HepG2 (cell line): Measurements from ENCODE around the gene MUTYH. TPM values are rescaled to one million over a fixed set of nuclear protein-coding genes. Genes with fewer than 3 reads are reported as not detected.

ENCODE experiments used
- AHR ChIP-seq: IDR thresholded peaks from 2 replicates; pipeline ENCODE4 v1.6.1; 2018; ENCODE audit warnings: missing genetic modification reagents, missing compliant biosample characterization
- AKNA ChIP-seq: sonication (generic); formaldehyde crosslinking; IDR thresholded peaks from 2 replicates; pipeline ENCODE4 v1.4.0; 2020; ENCODE audit warnings: missing genetic modification reagents, borderline replicate concordance
- CBFB ChIP-seq: sonication (generic); formaldehyde crosslinking; IDR thresholded peaks from 2 replicates; pipeline ENCODE4 v1.4.0; 2020; ENCODE audit warnings: missing genetic modification reagents
- DRAP1 ChIP-seq: IDR thresholded peaks from 2 replicates; pipeline ENCODE4 v1.6.1; 2016; ENCODE audit warnings: missing genetic modification reagents, missing compliant biosample characterization
- GTF2F1 ChIP-seq: fragments of 150-350 bp; IDR thresholded peaks from 2 replicates; pipeline ENCODE4 v1.6.1; 2014; ENCODE audit warnings: low read length
- HMG20A ChIP-seq: IDR thresholded peaks from 2 replicates; pipeline ENCODE4 v1.6.1; 2016; ENCODE audit warnings: borderline replicate concordance
- HMGA1 ChIP-seq: sonication (generic); formaldehyde crosslinking; conservative IDR thresholded peaks from 2 replicates; pipeline ENCODE4 v1.4.0; 2020; ENCODE audit warnings: missing genetic modification reagents
- JUND ChIP-seq: sonication (generic); formaldehyde crosslinking; IDR thresholded peaks from 2 replicates; pipeline ENCODE4 v1.8.0; 2022; ENCODE audit warnings: mild to moderate bottlenecking, missing genetic modification reagents
- MNT ChIP-seq: fragments of 450-650 bp; IDR thresholded peaks from 2 replicates; pipeline ENCODE4 v1.6.1; 2016
- MYPOP ChIP-seq: sonication (generic); formaldehyde crosslinking; IDR thresholded peaks from 2 replicates; pipeline ENCODE4 v1.8.1; 2023; ENCODE audit warnings: mild to moderate bottlenecking, moderate library complexity, missing genetic modification reagents
- NR1H2 ChIP-seq: sonication (generic); formaldehyde crosslinking; IDR thresholded peaks from 2 replicates; pipeline ENCODE4 v1.8.1; 2022; ENCODE audit warnings: low read depth, missing genetic modification reagents, borderline replicate concordance
- POLR2A ChIP-seq, 2 experiments: IDR thresholded peaks; 2 replicates each; pipeline ENCODE4 v1.6.1; 2011; ENCODE audit warnings: low read depth in 2 of 2, low read length in 2 of 2, mild to moderate bottlenecking in 1 of 2, moderate library complexity in 1 of 2; ENCODE audit not compliant: insufficient read depth in 1 of 2
- PPARG ChIP-seq: conservative IDR thresholded peaks from 2 replicates; pipeline ENCODE4 v1.6.1; 2016; ENCODE audit warnings: missing biosample characterization, missing genetic modification reagents
- STAG1 ChIP-seq: sonication (generic); formaldehyde crosslinking; IDR thresholded peaks from 2 replicates; pipeline ENCODE4 v1.4.0; 2020; ENCODE audit warnings: missing genetic modification reagents
- ZIK1 ChIP-seq: sonication (generic); formaldehyde crosslinking; IDR thresholded peaks from 2 replicates; pipeline ENCODE4 v1.5.0; 2020; ENCODE audit warnings: mild to moderate bottlenecking, low read depth, missing genetic modification reagents, borderline replicate concordance
- ZNF333 ChIP-seq: sonication (generic); formaldehyde crosslinking; IDR thresholded peaks from 2 replicates; pipeline ENCODE4 v1.4.0; 2020; ENCODE audit warnings: mild to moderate bottlenecking, missing genetic modification reagents, borderline replicate concordance
- ZNF414 ChIP-seq: sonication (generic); formaldehyde crosslinking; IDR thresholded peaks from 2 replicates; pipeline ENCODE4 v1.5.0; 2020; ENCODE audit warnings: missing genetic modification reagents
- ZNF550 ChIP-seq: sonication (generic); formaldehyde crosslinking; IDR thresholded peaks from 2 replicates; pipeline ENCODE4 v1.4.0; 2020; ENCODE audit warnings: mild to moderate bottlenecking, missing genetic modification reagents, borderline replicate concordance
- ZNF678 ChIP-seq: sonication (generic); formaldehyde crosslinking; IDR thresholded peaks from 2 replicates; pipeline ENCODE4 v1.4.0; 2020; ENCODE audit warnings: mild to moderate bottlenecking, missing genetic modification reagents
- ZNF772 ChIP-seq: sonication (generic); formaldehyde crosslinking; IDR thresholded peaks from 2 replicates; pipeline ENCODE4 v1.5.0; 2020; ENCODE audit warnings: mild to moderate bottlenecking, missing genetic modification reagents
- ZNF83 ChIP-seq: sonication (generic); formaldehyde crosslinking; IDR thresholded peaks from 2 replicates; pipeline ENCODE4 v1.4.0; 2020; ENCODE audit warnings: missing genetic modification reagents, mild to moderate bottlenecking, borderline replicate concordance
- ZNF841 ChIP-seq: sonication (generic); formaldehyde crosslinking; IDR thresholded peaks from 2 replicates; pipeline ENCODE4 v1.8.1; 2023; ENCODE audit warnings: missing genetic modification reagents, borderline replicate concordance
- polyA plus RNA-seq, 8 experiments: library from polyadenylated mRNA; depleted of rRNA in 3 of 8; stranded (reverse) in 7 of 8; unstranded in 1 of 8; fragments of >200 nt; fragmentation: Illumina TruSeq in 4 of 8; extraction: Trizol in 4 of 8; gene quantifications; 2 replicates each; pipeline versions ENCODE4 v1.2.1 to v1.2.3, GENCODE V29; 2011 to 2016; ENCODE audit warnings: low read depth in 4 of 8, missing spikeins in 1 of 8, mixed read lengths in 1 of 8; ENCODE audit not compliant: insufficient read depth in 1 of 8
- total RNA-seq, 5 experiments: library from RNA; depleted of rRNA; stranded (reverse); fragments of >200 nt; fragmentation: Illumina TruSeq; extraction: Trizol; gene quantifications; 2 replicates each; pipeline ENCODE4 v1.2.3, GENCODE V29; 2016; ENCODE audit warnings: low read depth in 1 of 5

MUTYH gene
- total and polyA plus RNA-seq, 2 of the 13 experiments (the other 11 are each of a cell fraction or from before 2014, with no cell fraction given): 16.3 to 17.1 TPM

- peak; percentile 66; the same call in 1 of the 2 replicates for TF ChIP-seq AHR (CRISPR knock-in tag)
- peak; percentile 60; the same call in 1 of the 2 replicates for TF ChIP-seq JUND (CRISPR knock-in tag)
- no peak for TF ChIP-seq HMG20A
- TF ChIP-seq NR1H2: no peak
- TF ChIP-seq DRAP1 (CRISPR knock-in tag): peak; percentile 64; the same call in 1 of the 2 replicates
- no peak for TF ChIP-seq ZNF550
- no peak for TF ChIP-seq AKNA (CRISPR knock-in tag)
- TF ChIP-seq POLR2A (IDR thresholded peaks at IDR 0.05; ENCODE audit: insufficient read depth in 1 of 2, low read depth in 2 of 2, low read length in 2 of 2): peak; percentile 87 to 90
- TF ChIP-seq MNT: no peak; the same call in 1 of the 2 replicates
- no peak for TF ChIP-seq ZNF841 (CRISPR knock-in tag)
- no peak for TF ChIP-seq ZNF83
- peak; percentile 96 for TF ChIP-seq ZNF333 (CRISPR knock-in tag)
- no peak for TF ChIP-seq HMGA1
- TF ChIP-seq PPARG (CRISPR knock-in tag): 0 out of 2 replicates have a peak, but pooled peaks have one; percentile 4
- TF ChIP-seq ZIK1 (CRISPR knock-in tag): no peak
- TF ChIP-seq GTF2F1: no peak
- TF ChIP-seq ZNF678: no peak
- peak; percentile 11; the same call in 1 of the 2 replicates for TF ChIP-seq STAG1 (CRISPR knock-in tag)
- TF ChIP-seq ZNF414 (CRISPR knock-in tag): peak; percentile 94
- TF ChIP-seq CBFB: no peak
- peak; percentile 97 for TF ChIP-seq MYPOP (CRISPR knock-in tag)
- TF ChIP-seq ZNF772 (CRISPR knock-in tag): peak; percentile 96
Observed at GRCh38 chr1:45339789-45340558, at the start of gene MUTYH, which contains the start of gene TOE1 (continued).
